Stimulated activated CD8-positive, alpha-beta memory T cell treated with anti-CD3 and anti-CD28 coated beads, Interleukin-12 subunit alpha, Interleukin-12 subunit beta, amount 100 ng/mL, for 4 hours (primary cell): Measurements from ENCODE around the gene ACTR1B.
"Not testable (repeated sequence)": the region's sequence is repeated elsewhere in the genome, so short reads cannot be mapped to it uniquely, and the experiment has no call there.

Source experiments
- DNase-seq: peaks from one replicate; pipeline ENCODE4 v3.0.0-alpha.2; 2020; ENCODE audit warnings: low read depth

Gene ACTR1B

GRCh38 chr2:97688062-97688827 lies 24.4 kb upstream of the ACTR1B start:
- DNase-seq: no peak

GRCh38 chr2:97687235-97687634 lies 23.4 kb upstream of the ACTR1B start:
- DNase-seq: not testable (repeated sequence)

DNA sequence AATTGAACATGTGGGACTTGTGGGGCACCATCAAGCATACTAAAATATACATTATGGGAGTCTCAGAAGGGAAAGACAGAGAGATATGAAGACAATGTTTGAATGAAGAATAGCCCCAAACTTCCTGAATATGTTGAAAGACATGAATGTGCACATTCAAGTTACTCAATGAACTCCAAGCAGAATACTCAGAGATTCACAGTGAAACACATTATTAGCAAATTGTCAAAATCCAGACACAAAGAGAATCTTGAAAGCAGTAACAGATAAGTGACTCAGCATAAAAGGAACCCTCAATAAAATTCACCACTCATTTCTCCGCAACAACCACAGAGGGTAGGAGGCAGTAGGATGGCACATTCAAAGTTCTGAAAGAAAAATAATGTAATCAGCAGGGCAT lies 14.5 kb upstream of the ACTR1B start:
- no peak for DNase-seq

DNA sequence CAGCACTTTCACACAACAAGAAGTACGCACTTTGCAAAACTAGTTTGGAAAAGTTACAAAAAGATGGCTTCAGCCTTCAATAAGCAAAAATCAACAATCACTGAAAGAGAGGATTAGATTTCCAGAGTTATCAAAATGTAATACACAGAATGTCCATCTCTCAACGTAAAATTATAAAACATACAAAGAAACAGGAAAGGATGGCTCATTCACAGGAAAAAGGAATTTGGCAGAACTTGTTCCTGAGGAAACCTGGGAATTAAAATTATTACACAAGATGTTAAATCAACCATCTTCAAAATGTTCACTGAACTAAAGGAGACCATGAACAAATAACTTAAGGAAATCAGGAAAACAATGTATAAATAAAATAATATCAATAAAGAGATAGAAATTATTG lies 13.6 kb upstream of the ACTR1B start:
- DNase-seq: no peak

GRCh38 chr2:97676620-97677019 lies 12.8 kb upstream of the ACTR1B start:
- no peak for DNase-seq

- no peak for DNase-seq
These were observed 11.7 kb upstream of the ACTR1B start for GRCh38 chr2:97675430-97676113.

GRCh38 chr2:97673915-97674283 lies 10.1 kb upstream of the ACTR1B start:
- no peak for DNase-seq

DNA sequence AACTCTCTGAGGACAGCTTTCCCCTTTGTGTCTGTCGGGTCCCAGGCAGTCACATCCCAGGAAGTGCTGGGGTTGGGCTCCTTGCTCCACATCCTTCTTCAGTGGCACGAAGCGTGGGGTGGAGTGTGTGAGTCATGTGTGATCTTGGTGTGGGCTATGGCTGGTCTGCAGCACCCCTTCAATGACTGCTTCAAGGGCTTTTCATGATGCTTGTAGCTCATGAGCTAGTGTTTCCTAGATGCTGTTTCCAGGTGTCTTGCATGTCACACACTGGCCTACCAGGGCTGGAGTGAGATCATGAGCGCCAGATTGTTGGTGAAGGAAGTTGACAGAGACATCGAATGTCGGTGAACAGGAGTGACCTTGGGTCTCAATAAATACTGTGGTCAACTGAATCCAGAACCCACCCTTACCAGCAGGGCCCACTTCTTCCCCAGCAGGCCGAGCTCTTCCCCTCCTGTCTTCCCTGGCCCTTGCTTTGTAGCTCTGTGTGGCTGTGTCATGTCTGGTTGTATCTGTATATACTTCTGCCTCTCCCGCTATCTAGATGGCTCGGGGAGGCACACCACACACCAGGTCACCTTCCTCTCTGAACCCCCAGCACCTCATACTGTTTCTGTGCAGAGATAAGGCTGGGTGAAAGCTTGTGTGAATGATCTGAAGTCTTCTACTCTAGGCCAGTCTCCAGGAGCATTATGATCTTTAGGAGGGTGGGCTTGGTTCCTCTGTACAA lies 9.5 kb upstream of the ACTR1B start:
- no peak for DNase-seq

DNA sequence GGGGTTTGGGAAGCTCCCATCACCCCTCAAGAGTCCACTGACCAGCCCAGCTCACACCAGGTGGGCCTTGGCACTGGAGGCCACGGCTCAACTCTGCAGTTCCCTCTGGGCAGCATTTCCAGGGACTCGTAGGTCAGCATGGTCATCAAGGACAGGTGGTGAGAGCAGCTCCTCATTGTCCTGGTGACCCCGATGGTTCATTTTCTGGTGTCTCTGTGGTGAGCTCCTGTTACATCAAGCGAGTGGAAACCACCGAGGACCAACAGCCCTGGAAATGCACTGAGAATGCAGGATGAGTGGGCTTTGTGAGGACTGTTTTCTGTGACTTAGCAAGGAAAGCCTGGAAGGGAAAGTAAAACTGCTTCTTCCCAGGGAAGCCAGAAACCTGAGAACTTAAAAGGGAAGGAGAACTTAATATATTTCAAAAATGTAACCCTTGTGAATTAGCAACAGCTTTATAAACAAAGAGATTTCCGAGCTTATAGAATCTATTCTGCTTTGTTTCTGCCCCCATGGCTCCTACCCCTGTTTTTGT lies 8.8 kb upstream of the ACTR1B start:
- DNase-seq: not testable (repeated sequence)

- no peak for DNase-seq
These were observed 7.7 kb upstream of the ACTR1B start for GRCh38 chr2:97671526-97671925.

DNA sequence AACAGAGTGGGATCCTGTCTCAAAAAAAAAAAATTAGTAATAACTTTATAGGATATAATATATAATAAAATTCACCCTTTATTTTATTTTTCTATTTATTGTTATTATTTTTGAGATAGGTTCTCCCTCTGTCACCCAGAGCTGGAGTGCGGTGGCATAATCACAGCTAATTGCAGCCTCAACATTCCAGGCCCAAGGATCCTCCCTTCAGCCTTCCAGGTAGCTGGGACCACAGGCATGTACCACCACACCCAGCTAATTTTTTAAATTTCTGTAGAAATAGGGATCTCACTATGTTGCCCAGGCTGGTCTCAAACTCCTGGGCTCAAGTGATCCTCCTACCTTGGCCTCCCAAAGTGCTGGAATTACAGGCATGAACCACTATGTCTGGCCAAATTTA lies 6.6 kb upstream of the ACTR1B start:
- no peak for DNase-seq

DNA sequence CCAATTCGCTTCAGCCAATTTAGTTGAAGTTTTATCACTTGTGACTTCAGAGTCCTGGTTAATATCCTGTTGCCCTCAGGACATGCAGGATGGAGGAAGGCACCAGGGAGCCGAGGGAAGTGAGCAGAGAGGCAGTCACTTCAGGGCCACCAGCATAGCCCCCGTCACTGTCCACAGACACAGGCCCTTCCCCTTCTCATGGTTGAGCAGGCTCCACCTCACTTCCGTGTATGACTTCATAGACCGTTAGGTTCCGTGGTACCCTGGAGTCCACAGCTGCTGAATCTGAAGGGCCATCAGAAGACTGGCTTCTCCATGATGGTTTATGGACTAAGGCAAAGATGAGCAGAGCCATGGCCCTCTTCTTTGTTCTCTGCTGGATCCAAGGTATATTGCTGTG lies 5.6 kb upstream of the ACTR1B start, which contains the start of gene C2orf92:
Gene C2orf92, plus strand, starts transcription at position 266 of the 400 bp plus-strand sequence. Its CDS starts 76 bp downstream, at position 342.
- DNase-seq: no peak

DNA sequence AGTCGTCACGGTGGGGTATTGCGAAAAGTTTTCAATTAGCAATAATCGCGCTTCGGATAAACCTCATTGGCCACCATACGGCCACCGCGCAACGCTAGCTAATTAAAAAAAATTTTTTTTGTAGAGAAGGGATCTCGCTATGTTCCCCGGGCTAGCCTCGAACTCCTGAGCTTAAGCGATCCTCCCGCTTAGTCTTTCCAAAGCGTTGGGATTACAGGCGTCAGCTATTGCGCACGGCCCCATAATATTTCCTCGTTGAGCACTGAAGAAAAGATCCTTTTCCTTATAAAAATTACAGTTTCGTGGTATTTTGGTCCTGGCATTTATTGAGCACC lies 759 bp upstream of the ACTR1B start:
- no peak for DNase-seq

GRCh38 chr2:97663626-97663961 lies 250 bp downstream of the ACTR1B start:
- DNase-seq: no peak

GRCh38 chr2:97662895-97663625 lies 784 bp downstream of the ACTR1B start:
- DNase-seq: peak; percentile 60

- DNase-seq: no peak
These were observed 1.4 kb downstream of the ACTR1B start for GRCh38 chr2:97662386-97662894.

- DNase-seq: no peak
These were observed 1.9 kb downstream of the ACTR1B start for GRCh38 chr2:97661927-97662326.

DNA sequence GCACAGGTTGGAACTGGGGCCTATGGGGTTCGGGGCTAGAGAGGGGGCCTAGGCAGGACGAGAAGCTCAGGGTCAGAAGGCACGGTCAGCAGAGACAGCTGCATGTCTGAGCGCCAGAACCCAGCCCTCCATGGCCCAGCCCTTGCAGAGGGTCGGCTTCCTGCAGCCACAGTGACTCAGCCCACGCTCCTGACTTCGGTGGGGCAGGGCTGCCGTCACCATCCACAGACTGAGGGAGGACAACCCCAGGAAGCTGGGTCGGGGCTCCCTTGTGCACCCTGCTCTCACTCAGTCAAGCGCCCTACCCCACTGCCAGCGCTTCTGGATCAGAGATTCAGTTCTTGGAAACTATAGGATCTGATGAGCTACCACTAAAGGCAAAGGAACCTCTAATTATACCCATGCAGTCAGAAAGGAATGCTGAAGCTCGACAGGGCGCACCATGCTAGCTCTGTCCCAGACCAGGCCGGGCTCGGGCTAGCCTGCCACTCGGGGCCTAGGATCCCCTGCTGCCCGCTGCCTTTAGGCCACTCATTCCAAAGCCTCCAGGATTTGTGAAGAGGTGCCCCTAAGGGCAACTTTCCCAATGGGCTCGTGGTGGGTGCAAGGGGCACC lies 3.0 kb downstream of the ACTR1B start:
- DNase-seq: no peak

- no peak for DNase-seq
These were observed 3.6 kb downstream of the ACTR1B start for GRCh38 chr2:97660044-97660774.

DNA sequence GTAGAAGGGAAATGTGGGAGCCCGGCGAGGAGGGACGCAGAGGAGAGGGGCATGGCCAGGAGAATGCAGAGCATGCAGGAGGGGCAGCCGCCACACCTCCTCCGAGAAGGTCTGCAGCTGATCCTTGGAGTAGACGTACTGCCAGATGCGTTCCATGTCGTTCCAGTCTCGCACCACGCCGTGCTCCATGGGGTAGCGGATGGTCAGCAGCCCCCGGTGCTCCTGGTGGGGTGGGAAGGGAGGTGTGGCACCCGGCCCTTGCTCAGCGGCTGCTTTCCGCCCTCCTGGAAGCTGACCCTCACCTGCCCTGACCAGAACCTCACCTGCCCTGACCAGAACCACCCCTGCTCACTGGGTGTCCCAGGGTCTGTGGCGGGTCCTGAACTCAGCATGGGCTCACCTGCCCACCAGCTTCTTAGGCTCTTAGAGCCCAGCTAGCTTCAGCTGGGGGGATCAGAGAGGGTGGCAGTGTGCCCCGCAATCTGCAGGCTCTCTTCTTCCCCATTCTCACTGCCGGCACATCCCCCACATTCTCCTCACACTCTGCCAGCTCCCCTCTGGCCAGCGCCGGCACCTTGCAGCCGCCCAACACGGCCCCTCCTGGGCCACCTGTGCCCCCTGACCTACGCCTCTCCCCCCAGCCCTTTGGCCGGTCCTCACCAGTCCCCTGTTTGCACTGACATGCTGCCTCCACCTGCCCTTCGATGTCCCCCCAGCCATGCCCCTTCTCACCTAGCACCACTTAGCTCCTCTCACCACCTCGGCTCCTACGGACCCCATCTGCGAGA lies 4.4 kb downstream of the ACTR1B start:
- DNase-seq: no peak
